ENCODE measurements around the gene FDXACB1.

FDXACB1 gene

DNA sequence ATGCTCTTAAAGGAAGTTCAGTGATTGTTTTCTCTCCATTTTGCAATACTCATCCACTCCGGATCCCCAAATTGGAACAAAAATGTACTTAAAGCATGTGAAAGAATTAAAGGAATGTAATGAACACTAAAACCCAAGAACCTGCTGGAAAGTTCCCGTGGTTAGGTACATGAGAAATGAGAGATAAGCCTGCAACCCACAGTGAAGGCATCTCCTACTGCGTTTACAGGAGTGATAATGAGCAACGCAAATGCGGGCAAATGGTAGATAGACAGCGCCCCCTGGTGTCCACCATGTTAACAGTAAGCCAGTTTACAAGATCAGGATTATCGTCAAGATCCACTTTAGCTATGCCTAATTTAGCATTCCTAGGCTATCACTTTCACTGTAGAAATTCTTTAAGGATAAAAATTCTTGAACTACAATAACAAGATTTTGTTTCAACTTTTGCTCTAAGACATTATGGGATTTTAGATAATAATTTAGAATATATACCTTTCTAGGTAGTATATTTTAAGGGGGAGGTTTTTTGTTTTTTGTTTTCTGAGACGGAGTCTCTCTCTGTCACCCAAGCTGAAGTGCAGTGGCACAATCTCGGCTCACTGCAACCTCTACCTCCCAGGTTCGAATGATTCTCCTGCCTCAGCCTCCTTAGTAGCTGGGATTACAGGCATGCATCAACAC is 37.5 kb downstream of the FDXACB1 start:
- DNase-seq: peak; percentile 71 to 92

DNA sequence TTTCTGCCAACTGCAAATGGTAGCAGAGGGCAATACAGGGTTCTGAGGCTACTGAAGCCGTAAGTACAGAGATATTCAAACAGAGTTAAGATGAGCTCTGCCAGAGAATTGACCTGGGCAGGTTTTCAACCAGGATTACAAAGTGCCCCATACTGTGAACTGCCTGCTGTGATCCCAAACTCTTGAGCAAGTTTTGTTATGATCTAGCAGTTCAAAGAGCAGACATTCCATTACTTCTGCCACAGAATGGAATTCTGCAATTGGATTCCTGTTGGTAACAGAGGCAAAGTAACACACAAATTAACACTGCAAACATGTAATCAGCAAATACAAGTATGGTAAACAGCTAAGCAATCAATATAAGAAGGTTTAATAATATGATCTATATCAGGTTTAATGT is 38.8 kb downstream of the FDXACB1 start:
- no peak for DNase-seq

DNA sequence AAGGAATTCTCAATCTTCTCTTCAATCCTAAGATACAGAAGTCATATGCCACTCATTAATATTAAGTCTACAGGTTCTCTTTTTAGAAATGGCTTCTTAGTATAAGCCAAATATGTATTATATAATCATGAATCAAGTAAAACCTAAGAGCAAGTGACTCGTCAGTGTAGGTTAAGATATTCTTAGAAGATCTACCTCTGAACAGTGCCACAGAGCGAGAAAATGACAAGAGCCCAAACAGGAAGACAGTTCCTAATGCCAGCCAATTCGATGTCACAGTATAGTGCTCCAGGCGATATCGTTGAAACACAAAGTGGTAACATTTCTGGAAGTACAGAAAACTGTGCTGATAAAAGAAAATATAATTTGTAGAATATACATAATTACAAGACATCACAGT is 40.9 kb downstream of the FDXACB1 start:
- DNase-seq: no peak

DNA sequence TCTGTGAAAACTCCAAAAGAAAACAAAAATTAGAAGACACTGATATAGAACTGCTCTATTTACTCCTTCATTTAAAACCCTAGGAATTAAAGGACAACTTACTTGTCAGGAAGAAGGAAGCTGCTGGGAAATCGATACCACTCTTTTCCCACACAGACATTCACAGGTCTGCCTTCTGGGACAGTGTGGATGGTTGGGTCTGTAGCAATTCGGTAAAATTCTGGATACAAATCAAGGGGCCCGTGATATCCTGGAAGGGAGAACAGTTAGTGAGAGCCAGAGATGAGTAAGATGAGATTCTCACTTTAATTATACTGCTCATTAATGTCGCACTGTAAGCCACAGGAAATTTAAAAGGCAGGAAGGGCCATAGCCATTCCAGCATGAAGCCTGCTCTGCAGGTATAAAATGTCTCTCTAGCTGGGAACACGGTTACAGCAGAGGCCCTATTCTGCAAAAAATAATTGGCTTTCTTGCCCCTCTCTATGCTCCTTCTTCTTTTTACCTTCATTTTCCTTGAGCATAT is 41.5 kb downstream of the FDXACB1 start:
- DNase-seq: no peak

DNA sequence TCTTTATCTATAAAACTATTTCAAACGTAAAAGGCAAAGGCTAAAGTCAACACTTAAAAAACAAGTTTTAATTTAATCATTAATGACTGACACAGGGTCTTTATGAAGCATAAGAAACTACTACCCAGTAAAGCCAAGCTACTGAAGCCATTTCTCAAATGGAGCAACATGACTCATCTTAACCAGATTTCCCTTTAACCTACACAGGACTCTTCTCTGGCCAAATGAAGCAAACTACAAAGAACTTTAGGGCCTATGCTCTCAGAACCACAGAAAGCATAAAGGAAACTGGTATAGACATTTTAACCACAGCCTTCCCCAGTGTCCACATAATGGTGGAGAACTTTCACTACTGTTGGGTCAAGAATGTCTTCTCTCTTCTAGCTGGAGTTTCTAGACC is 42.2 kb downstream of the FDXACB1 start:
- DNase-seq: no peak

DNA sequence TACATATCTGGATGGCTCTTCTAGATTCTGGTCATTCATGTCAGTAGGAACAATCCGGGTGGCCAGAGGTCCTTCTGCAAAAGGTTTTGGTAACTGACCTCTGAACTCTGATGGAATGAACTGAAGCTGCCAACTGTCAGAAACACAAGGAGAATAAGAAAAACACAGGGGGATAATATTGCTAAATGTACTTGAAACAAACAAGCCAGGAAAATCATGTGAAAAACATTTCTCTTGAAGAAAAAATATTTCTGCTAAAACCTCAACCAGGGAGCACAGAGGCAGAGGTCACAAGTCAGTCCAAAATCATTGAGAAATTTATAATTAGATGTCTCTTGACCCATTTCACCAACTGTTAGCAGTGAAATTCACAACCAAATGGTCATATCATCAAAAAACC is 42.8 kb downstream of the FDXACB1 start:
- DNase-seq: no peak

DNA sequence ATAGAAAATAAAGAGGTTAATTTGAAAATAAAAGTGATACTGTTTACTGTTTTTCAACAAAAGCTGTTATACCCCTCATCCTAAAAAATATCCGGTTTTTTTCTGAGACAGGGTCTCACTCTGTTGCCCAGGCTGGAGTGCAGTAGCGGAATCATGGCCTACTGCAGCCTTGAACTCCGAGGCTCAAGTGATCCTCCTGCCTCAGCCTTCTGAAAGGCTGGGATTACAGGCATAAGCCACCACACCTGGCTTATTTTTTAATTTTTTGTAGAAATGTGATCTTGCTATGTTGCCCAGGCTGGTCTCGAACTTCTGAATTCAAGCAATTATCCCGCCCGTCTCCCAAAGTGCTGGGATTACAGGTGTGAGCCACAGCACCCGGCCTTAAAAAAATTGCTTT is 43.3 kb downstream of the FDXACB1 start:
- no peak for DNase-seq

DNA sequence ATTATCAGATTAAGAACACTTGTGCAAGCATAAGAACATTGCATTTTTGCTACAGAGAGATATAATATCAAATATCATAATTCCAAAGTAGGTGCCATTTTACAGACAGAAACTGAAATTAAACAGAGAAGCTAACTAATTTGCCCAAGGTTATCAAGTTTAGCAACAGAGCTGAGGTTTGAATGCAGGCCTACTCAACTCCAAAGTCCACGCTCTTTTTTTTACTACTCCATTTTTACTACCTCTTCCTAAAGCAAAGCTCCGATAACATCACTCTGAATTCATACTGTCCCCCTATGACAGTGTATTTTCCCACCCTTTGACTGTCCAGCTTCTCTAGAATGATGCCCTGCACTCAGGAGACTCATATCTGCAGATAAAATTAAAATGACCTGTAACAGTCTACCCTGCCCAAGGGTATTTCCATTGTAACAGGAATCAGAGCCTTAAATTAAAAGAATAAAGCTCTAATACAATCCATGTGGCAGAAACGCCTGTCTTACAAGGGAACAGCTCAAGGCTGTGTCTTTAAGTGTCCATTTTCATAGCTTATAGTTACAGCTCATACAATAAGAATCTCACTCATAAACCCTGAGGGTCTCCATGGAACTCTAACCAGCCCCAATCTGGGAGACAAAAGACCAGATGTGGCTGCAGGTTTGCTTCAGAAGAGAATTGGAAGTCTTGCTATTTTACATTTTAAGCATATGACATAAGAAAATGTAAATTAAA is 44.4 kb downstream of the FDXACB1 start:
- DNase-seq: no peak

DNA sequence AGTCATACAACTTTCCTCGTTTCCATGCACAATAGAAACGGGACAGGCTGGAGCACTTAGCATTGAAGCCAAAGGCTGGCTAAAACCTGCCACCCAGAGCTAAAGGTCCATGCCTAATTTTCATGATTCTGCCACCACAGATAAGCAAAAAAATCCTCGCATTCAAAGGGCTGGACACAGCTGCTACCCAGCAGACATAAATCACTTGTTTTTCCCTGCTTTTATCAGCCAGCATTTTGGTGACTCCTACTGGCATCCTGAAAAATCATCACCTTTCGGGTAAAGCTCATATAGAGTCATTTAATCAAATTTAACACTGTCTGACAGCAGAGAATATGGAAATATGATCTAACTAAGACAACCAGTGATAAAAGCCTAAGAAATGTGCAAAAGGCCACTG is 45.4 kb downstream of the FDXACB1 start:
- peak in 1 of 2 donors; percentile 11 for DNase-seq

DNA sequence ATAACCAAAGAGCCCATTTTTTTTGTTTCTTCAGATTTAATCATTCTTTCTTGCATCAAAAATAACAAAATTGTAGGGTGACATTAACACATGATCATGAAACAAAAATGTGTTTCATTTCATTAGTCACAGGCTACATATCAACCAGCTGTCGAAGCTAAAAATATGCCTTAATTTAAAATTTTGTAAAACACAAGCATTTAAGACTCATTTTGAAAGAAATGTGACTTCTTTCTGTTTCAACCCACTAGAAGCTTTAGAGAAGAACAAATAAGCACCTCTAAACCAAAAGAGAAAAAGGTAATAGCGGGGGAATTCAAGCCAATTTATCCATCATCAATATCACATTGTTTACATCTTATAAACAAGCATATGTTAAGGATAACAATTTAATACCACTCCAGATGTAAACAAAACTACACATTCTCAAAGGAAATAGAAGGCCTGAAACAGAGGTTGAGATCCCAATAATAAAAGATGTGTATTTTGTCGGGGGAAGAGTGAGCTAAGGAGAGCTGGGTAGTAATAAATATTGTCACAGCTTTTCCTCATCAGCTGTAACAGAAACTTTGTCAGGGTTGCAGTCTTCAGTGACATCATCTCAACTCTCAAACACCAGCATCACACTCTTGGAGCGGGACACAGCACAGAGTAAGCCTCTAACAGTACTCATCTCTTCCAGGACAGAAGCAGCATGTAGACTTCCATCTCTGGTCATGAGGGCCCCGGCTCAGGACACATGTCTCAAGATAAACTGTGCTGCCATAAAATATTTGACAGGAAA is 49.6 kb downstream of the FDXACB1 start:
- no peak for DNase-seq

DNA sequence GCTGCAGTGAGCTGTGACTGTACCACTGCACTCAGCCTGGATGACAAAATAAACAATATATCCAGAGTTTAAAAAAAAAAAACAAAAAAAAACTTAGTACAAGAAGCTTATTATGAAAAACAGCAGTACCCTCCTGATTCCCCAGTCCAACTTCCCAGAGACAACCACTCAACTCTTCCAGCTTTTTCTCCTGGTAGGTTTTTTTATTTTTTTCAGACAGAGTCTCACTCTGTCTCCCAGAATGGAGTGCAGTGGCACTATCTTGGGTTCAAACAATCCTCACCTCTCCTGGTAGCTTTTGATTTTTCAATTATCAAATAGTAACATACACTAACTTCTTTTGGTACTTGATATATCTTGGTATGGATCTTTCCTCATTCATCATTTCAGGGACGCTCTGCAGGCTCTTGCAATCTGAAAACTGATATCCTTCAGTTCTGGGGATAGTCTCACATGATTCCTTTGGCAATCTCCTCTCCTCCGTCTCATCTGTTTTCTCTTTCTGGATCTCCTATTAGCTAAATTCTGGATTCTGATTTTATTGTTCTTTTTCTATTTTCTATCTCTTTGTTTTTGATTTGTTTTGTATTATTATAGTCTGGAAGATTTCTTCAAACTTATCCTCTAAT is 52.5 kb downstream of the FDXACB1 start:
- no peak for DNase-seq
